HG02981 (cell line): ENCODE results near the gene FHIT.
"Not testable (repeated sequence)": the region's sequence is repeated elsewhere in the genome, so short reads cannot be mapped to it uniquely, and the experiment has no call there.

Source experiments
- ATAC-seq: cut with Tn5 transposase; IDR thresholded peaks from one replicate; pipeline ENCODE4 v1.9.1; 2021; ENCODE audit warnings: mild to moderate bottlenecking, moderate library complexity; ENCODE audit not compliant: unreplicated experiment

The FHIT gene

GRCh38 chr3:61117045-61117898 lies 134.0 kb downstream of the FHIT start:
- ATAC-seq: no peak

GRCh38 chr3:61114316-61114953 lies 136.8 kb downstream of the FHIT start:
- no peak for ATAC-seq

GRCh38 chr3:61111825-61112224 lies 139.4 kb downstream of the FHIT start:
- peak; percentile 35 for ATAC-seq

GRCh38 chr3:61110576-61110975 lies 140.7 kb downstream of the FHIT start:
- ATAC-seq: no peak

GRCh38 chr3:61108247-61109019 lies 142.8 kb downstream of the FHIT start:
- ATAC-seq: no peak

GRCh38 chr3:61094608-61095007 lies 156.6 kb downstream of the FHIT start:
- ATAC-seq: no peak

- ATAC-seq: no peak
These were observed 157.9 kb downstream of the FHIT start for GRCh38 chr3:61093364-61093763.

- no peak for ATAC-seq
These were observed 158.4 kb downstream of the FHIT start for GRCh38 chr3:61092870-61093269.

GRCh38 chr3:61090389-61091169 lies 160.7 kb downstream of the FHIT start:
- ATAC-seq: no peak

GRCh38 chr3:61087465-61087864 lies 163.8 kb downstream of the FHIT start:
- no peak for ATAC-seq

GRCh38 chr3:61081554-61081953 lies 169.7 kb downstream of the FHIT start:
- ATAC-seq: no peak

GRCh38 chr3:61080737-61081445 lies 170.4 kb downstream of the FHIT start:
- no peak for ATAC-seq

- no peak for ATAC-seq
These were observed 173.1 kb downstream of the FHIT start for GRCh38 chr3:61078048-61078752.

- ATAC-seq: no peak
These were observed 173.7 kb downstream of the FHIT start for GRCh38 chr3:61077551-61077950.

GRCh38 chr3:61074783-61075182 lies 176.5 kb downstream of the FHIT start:
- ATAC-seq: no peak

- ATAC-seq: no peak
These were observed 177.6 kb downstream of the FHIT start for GRCh38 chr3:61073566-61074165.

- no peak for ATAC-seq
These were observed 183.2 kb downstream of the FHIT start for GRCh38 chr3:61068084-61068483.

GRCh38 chr3:61066800-61067199 lies 184.5 kb downstream of the FHIT start:
- no peak for ATAC-seq

- not testable (repeated sequence) for ATAC-seq
These were observed 185.0 kb downstream of the FHIT start for GRCh38 chr3:61066222-61066621.
